Spinal cord (tissue), 10 donors: ENCODE measurements around the gene NTRK1. TPM values are rescaled to one million over a fixed set of nuclear protein-coding genes. Genes with fewer than 3 reads are reported as not detected.
A peak's percentile ranks its signal among the peaks of the same experiment; 100 is the strongest.
"Not testable (repeated sequence)": the region's sequence is repeated elsewhere in the genome, so short reads cannot be mapped to it uniquely, and the experiment has no call there.

Source experiments
- DNase-seq, 6 donors: peaks; one replicate each; pipeline versions ENCODE4 v3.0.0 to v3.0.0-alpha.2; 2013 to 2015; ENCODE audit warnings: low spot score in 6 of 6, low read depth in 4 of 6
- H3K27ac ChIP-seq: one replicate; pipeline ENCODE4 v1.5.1; 2013; ENCODE audit warnings: low read depth, low read length, control low read depth
- H3K27me3 ChIP-seq: one replicate; pipeline ENCODE4 v1.6.1; 2013; ENCODE audit warnings: low read length; ENCODE audit not compliant: control insufficient read depth, insufficient read depth
- H3K36me3 ChIP-seq: one replicate; pipeline ENCODE4 v1.6.1; 2013; ENCODE audit warnings: low read length; ENCODE audit not compliant: control insufficient read depth, insufficient read depth
- H3K4me1 ChIP-seq: one replicate; pipeline ENCODE4 v1.6.1; 2013; ENCODE audit warnings: low read length; ENCODE audit not compliant: control insufficient read depth, insufficient read depth
- H3K4me3 ChIP-seq: one replicate; pipeline ENCODE4 v1.5.1; 2013; ENCODE audit warnings: low read depth, low read length, control low read depth
- H3K9me3 ChIP-seq: one replicate; pipeline ENCODE4 v1.6.1; 2013; ENCODE audit warnings: low read length; ENCODE audit not compliant: control insufficient read depth, insufficient read depth
- WGBS: methylation state at CpG from one replicate; pipeline ENCODE4 v1.1.5; 2013; ENCODE audit warnings: missing lambda C conversion rate; ENCODE audit not compliant: insufficient coverage; 5-methylcytosine and 5-hydroxymethylcytosine counted together
- polyA plus RNA-seq, 2 donors: library from polyadenylated mRNA; unstranded; fragments of 120-200 nt; gene quantifications; one replicate each; pipeline ENCODE4 v1.2.1, GENCODE V29; 2013; ENCODE audit not compliant: insufficient read length in 2 of 2
- total RNA-seq, 2 donors: library from RNA; depleted of rRNA in 1 of 2; stranded (reverse); fragments of 120-200 nt in 1 of 2; fragments of >200 nt in 1 of 2; gene quantifications; one replicate each; pipeline versions ENCODE4 v1.2.3 to v1.2.4, GENCODE V29; 2013 to 2014
- donor health status: healthy.

NTRK1 gene
- total and polyA plus RNA-seq, 4 donors = 1.7 to 13.5 (median 2.7) TPM

DNA sequence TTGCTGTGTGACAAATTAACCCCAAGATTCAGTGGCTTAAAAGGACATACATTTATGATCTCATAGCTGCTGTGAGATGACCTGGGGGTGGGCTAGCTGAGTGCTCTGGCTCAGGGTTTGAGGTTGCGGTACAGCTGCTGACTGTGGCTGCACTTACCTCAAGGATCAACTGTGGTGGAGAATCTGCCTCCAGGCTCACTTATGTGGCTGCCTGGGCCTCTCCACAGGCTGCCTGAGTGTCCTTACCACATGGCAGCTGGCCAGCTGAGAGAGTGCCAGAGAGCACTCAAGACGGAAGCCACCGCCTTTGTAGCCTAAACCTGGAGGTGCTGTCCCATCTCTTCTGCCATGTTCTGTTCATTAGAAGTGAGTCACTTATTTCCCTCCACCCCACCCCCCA is 65.5 kb downstream of the NTRK1 start:
- DNase-seq = peak in 3 of 6 donors; percentile 31 to 54 (median 43)
- no peak overlapping the region for H3K4me3 ChIP-seq
- peaks cover 33% of the 10 kb centered on the region for H3K4me1 ChIP-seq
- no peak overlapping the region for H3K27ac ChIP-seq
- peaks cover 81% of the 10 kb centered on the region for H3K27me3 ChIP-seq
- H3K9me3 ChIP-seq = no peaks in the 10 kb centered on the region
- peaks cover 2% of the 10 kb centered on the region for H3K36me3 ChIP-seq
- 28% methylated on average over 3 of the region's 3 CpGs for WGBS

DNA sequence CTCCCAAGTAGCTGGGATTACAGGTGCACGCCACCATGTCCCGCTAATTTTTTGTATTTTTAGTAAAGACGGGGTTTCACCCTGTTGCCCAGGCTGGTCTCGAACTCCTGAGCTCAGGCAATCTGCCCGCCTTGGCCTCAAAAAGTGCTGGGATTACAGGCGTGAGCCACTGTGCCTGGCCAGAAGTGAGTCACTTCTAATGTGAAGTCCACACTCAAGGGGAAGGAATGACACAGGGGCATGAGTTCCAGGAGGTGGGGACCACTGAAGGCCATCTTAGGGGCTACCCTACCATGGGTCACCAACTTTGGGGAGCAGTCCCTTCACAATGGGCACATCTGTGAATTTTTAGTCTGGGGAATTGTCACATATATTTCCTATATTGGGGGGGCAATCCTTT is 66.0 kb downstream of the NTRK1 start:
- H3K27me3 ChIP-seq = peaks cover 76% of the 10 kb centered on the region
- H3K9me3 ChIP-seq, H3K27ac ChIP-seq, DNase-seq, H3K4me3 ChIP-seq, H3K36me3 ChIP-seq: not testable (repeated sequence)
- H3K4me1 ChIP-seq = peaks cover 36% of the 10 kb centered on the region
- 78% methylated on average over 6 of the region's 6 CpGs for WGBS

DNA sequence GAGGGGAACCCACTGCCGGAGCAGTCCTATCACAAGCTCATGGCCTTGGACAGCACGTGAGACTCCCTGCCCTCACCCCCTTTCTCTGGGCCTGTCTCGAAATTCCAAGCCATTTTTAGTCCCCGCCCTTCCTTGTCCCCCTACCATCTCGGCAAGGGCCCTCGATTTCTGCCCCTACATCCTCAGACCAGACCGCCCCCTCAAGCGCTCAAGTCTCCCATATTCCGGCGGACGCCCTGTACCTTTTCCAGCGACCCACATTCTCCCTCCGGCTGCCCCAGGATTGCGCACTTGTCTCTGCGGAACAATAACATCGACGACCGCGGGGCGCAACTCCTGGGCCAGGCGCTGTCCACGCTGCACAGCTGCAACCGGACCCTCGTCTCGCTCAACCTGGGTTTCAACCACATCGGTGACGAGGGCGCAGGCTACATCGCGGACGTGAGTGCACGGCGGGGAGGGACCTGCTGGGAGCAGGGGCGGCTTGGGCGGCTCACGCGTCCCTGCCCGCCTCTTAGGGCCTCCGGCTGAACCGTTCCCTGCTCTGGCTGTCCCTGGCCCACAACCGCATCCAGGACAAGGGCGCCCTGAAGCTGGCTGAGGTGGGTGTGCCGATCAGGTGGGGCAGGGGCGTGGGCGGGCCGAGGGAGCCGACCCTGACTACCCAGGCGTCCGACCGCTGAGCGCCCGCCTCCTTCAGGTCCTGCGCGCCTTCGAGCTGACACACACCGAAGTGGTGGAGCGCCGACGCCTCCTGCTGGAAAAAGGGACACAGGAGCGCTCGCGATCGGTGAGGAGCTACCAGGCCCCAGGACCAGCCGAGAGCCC is 66.8 kb downstream of the NTRK1 start:
- 3% methylated on average over 64 of the region's 64 CpGs for WGBS
- H3K36me3 ChIP-seq = peaks cover 8% of the 10 kb centered on the region
- no peak overlapping the region for H3K27ac ChIP-seq
- peak in 3 of 6 donors; percentile 20 to 79 (median 71) for DNase-seq
- H3K4me3 ChIP-seq = peak overlapping the region; percentile 22
- peaks cover 68% of the 10 kb centered on the region for H3K27me3 ChIP-seq
- peaks cover 43% of the 10 kb centered on the region for H3K4me1 ChIP-seq
- H3K9me3 ChIP-seq = no peaks in the 10 kb centered on the region

DNA sequence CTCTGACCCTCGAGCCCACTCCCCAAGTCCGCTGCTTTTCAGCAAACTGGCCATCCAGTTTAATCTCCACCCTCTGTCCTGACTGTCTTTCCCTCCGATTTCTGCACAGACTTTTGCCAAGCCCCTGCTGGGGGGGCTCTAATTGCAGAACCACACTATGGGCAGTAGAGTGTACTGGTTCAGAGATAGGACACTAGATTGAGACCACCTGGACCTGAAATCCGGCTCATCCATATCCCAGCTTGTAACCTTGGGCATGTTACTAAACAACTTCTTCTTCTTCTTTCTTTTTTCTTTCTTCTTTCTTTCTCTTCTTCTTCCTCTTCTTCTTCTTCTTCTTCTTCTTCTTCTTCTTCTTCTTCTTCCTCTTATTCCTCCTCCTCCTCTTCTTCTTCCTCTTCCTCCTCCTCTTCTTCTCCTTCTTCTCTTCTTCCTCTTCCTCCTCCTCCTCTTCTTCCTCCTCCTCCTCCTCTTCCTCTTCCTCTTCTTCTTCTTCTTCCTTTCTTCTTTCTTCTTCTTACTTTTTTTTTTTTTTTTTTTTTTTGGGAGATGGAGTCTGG is 67.5 kb downstream of the NTRK1 start:
- H3K27me3 ChIP-seq = peaks cover 61% of the 10 kb centered on the region
- DNase-seq = peak in 1 of 6 donors; percentile 5
- H3K9me3 ChIP-seq = no peaks in the 10 kb centered on the region
- H3K4me1 ChIP-seq = peaks cover 40% of the 10 kb centered on the region
- H3K36me3 ChIP-seq = peaks cover 8% of the 10 kb centered on the region
- WGBS = 17% methylated on average over 3 of the region's 4 CpGs
- H3K27ac ChIP-seq = no peak overlapping the region
- no peak overlapping the region for H3K4me3 ChIP-seq

DNA sequence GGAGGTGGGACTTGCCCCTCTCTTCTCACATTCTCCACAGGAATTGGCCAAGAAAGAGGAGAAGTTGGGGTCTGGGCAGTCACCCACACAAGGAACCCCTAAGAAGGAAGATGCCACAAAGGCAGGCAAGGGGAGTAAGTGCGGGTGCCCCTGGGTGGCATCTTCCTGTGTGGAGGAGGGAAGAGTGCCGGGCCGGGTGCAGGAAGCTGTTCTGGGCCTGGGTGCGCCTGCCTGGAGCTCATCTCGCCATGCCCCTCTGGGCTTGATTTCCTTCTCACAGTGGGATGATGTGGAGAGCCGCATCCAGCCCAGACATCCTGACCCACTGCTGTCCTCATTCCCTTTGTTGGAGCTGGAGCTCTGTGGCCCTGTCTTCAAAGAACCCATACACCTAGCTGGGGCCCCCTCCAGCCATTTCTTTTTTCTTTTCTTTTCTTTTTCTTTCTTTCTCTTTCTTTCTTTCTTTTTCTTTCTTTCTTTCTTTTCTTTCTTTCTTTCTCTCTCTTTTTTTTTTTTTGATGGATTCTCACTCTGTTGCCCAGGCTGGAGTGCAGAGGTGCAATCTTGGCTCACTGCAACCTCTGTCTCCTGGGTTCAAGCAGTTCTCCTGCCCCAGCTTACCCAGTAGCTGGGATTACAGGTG is 69.1 kb downstream of the NTRK1 start:
- Histone ChIP-seq H3K4me3 (no peak overlapping the region), H3K36me3 (peaks cover 16% of the 10 kb centered on the region), H3K27ac (no peak overlapping the region), H3K27me3 (peaks cover 45% of the 10 kb centered on the region), H3K9me3 (no peaks in the 10 kb centered on the region), H3K4me1 (peaks cover 29% of the 10 kb centered on the region)
- no peak for DNase-seq
- WGBS = 67% methylated on average over 4 of the region's 6 CpGs

DNA sequence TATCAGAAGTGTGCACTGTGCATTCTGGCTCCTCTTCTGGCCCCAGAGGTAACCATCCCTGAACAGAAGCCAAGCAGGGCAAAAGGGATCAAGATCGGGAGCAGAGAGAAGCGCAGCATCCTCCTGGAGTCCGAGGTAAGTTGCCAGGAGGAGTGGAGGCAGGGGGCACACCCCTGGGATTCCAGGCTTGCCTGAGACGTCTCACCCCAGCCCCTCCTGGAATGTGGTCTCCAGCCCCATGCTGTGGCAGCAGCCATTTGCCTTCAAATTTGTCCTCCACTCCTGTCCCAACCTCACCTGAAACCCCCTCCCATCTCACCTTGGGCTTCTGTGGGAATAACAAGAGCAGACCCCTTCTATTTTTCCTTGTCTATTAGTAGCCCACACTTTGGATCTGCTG is 69.8 kb downstream of the NTRK1 start:
- Histone ChIP-seq H3K4me1 (peaks cover 29% of the 10 kb centered on the region), H3K9me3 (no peaks in the 10 kb centered on the region), H3K27ac (no peak overlapping the region), H3K27me3 (peaks cover 38% of the 10 kb centered on the region), H3K4me3 (no peak overlapping the region), H3K36me3 (peaks cover 23% of the 10 kb centered on the region)
- 65% methylated on average over 4 of the region's 4 CpGs for WGBS
- DNase-seq = no peak

Other genes starting within 250 kb of the NTRK1 start
- 1 to 10 TPM; 7.3 to 9.4 TPM for gene HAPLN2, start 241.4 kb upstream of the NTRK1 start, total RNA-seq
- gene HAPLN2, start 241.4 kb upstream of the NTRK1 start, polyA plus RNA-seq = 10 to 100 TPM; 37.7 to 38.8 TPM
- 100 to 1,000 TPM; 181 to 240 TPM for gene BCAN, start 218.7 kb upstream of the NTRK1 start, total RNA-seq
- 1,000 to 10,000 TPM in 1 of 2 donors, 100 to 1,000 TPM in 1; 973 to 1,252 TPM for gene BCAN, start 218.7 kb upstream of the NTRK1 start, polyA plus RNA-seq
- 10 to 100 TPM; 37.9 to 61.8 TPM for gene NES, start 183.5 kb upstream of the NTRK1 start, total RNA-seq
- 100 to 1,000 TPM in 1 of 2 donors, 10 to 100 TPM in 1; 96.9 to 111 TPM for gene NES, start 183.5 kb upstream of the NTRK1 start, polyA plus RNA-seq
- gene CRABP2, start 155.3 kb upstream of the NTRK1 start, total RNA-seq = 100 to 1,000 TPM in 1 of 2 donors, 10 to 100 TPM in 1; 35.6 to 482 TPM
- gene CRABP2, start 155.3 kb upstream of the NTRK1 start, polyA plus RNA-seq = 100 to 1,000 TPM in 1 of 2 donors, 10 to 100 TPM in 1; 37.7 to 139 TPM
- gene METTL25B, start 132.4 kb upstream of the NTRK1 start, total RNA-seq = 10 to 100 TPM in 1 of 2 donors, 1 to 10 TPM in 1; 8.1 to 27.4 TPM
- 10 to 100 TPM; 35.9 to 36.0 TPM for gene METTL25B, start 132.4 kb upstream of the NTRK1 start, polyA plus RNA-seq
- 10 to 100 TPM in 1 of 2 donors, 1 to 10 TPM in 1; 9.2 to 25.9 TPM for gene ISG20L2, start 132.1 kb upstream of the NTRK1 start, total RNA-seq
- 10 to 100 TPM; 38.1 to 39.2 TPM for gene ISG20L2, start 132.1 kb upstream of the NTRK1 start, polyA plus RNA-seq
- gene MRPL24, start 119.8 kb upstream of the NTRK1 start, total RNA-seq = 10 to 100 TPM; 22.9 to 61.1 TPM
- 10 to 100 TPM; 54.5 to 59.8 TPM for gene MRPL24, start 119.8 kb upstream of the NTRK1 start, polyA plus RNA-seq
- 100 to 1,000 TPM in 1 of 2 donors, 10 to 100 TPM in 1; 69.8 to 197 TPM for gene HDGF, start 109.2 kb upstream of the NTRK1 start, total RNA-seq
- 100 to 1,000 TPM; 154 to 161 TPM for gene HDGF, start 109.2 kb upstream of the NTRK1 start, polyA plus RNA-seq
- 10 to 100 TPM; 23.9 to 37.1 TPM for gene PRCC, start 93.3 kb upstream of the NTRK1 start, total RNA-seq
- gene PRCC, start 93.3 kb upstream of the NTRK1 start, polyA plus RNA-seq = 100 to 1,000 TPM; 105 to 110 TPM
- gene SH2D2A, start 44.0 kb upstream of the NTRK1 start, total RNA-seq = under 1 TPM in 1 of 2 donors, not detected in 1; 0.33 TPM
- under 1 TPM; 0.51 to 0.53 TPM for gene SH2D2A, start 44.0 kb upstream of the NTRK1 start, polyA plus RNA-seq
- 1 to 10 TPM in 1 of 2 donors, under 1 TPM in 1; 0.40 to 5.2 TPM for gene INSRR, start 1.7 kb upstream of the NTRK1 start, total RNA-seq
- gene INSRR, start 1.7 kb upstream of the NTRK1 start, polyA plus RNA-seq = 1 to 10 TPM in 1 of 2 donors, under 1 TPM in 1; 0.70 to 3.4 TPM
- gene PEAR1, start 32.9 kb downstream of the NTRK1 start, total RNA-seq = 10 to 100 TPM in 1 of 2 donors, 1 to 10 TPM in 1; 3.5 to 12.7 TPM
- gene PEAR1, start 32.9 kb downstream of the NTRK1 start, polyA plus RNA-seq = 10 to 100 TPM in 1 of 2 donors, 1 to 10 TPM in 1; 5.6 to 11.6 TPM
- gene LRRC71, start 59.8 kb downstream of the NTRK1 start, total RNA-seq = 1 to 10 TPM in 1 of 2 donors, under 1 TPM in 1; 0.30 to 4.5 TPM
- gene LRRC71, start 59.8 kb downstream of the NTRK1 start, polyA plus RNA-seq = 1 to 10 TPM; 8.0 to 8.5 TPM
- 10 to 100 TPM; 38.6 to 40.7 TPM for gene ARHGEF11, start 184.9 kb downstream of the NTRK1 start, total RNA-seq
- gene ARHGEF11, start 184.9 kb downstream of the NTRK1 start, polyA plus RNA-seq = 10 to 100 TPM; 54.8 to 60.1 TPM
- gene ETV3L, start 238.9 kb downstream of the NTRK1 start, total RNA-seq = under 1 TPM; 0.10 to 0.11 TPM
- gene ETV3L, start 238.9 kb downstream of the NTRK1 start, polyA plus RNA-seq = under 1 TPM in 1 of 2 donors, not detected in 1; 0.17 TPM